NCI-H1436 (cell line): ENCODE measurements around the gene ATF7.

Source experiments
- DNase-seq: peaks from one replicate; lab custom pipeline; 2025; lab: John Stamatoyannopoulos, UW

Gene ATF7

DNA sequence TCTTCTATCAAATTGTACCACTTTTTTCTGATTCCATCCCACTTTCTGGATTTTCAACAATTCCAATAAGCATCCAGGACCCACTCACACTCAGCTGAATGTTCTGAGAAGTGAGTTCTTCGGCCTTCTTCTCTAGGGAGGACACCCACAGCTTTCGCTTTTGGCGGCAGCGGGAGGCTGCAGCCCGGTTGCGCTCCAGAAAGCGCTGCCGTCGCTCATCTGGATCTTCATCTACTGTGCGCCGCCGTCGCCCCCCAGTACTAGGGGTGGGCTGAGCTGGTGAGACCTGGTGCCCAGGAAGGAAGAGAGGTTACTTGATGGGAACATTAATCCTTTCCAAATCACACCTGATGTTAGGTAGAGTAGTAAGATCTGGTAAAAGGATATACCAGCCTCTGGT lies 101.7 kb downstream of the ATF7 start:
- no peak for DNase-seq

DNA sequence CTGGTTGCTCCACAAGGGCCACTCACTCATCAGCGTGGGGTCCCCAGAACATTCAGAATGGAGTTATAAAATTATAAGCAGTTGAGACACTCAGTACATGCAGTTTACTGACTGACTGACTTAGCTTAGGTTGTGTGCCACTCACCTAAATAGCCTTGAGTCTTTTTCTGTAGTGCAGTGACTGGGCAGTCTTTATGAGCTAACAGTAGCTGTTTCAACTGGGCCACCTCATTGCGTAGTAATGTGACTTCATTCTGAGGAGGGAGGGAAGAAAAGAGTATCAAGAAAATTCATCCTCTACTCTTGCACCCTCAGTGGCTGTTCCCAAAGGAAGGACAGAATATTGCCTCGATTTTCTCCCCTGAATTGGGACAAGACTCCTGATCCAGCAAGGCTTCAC lies 103.1 kb downstream of the ATF7 start:
- DNase-seq: no peak

DNA sequence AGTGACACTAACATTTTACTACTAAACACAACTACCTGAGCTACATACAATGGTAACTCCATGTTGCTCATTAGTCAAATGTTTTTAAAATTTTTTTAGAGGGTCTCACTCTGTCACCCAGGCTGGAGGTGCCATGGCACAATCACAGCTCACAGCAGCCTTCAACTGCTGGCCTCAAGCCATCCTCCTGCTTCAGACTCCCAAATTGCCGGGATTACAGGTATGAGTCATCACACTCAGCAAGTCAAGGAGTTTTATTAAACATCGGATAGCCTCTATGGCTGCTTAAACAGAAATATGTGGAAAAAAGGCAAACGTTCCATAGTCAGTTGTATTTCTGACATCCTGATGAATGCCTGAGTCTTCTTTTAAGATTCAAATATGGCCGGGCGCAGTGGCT lies 107.8 kb downstream of the ATF7 start:
- DNase-seq: no peak

DNA sequence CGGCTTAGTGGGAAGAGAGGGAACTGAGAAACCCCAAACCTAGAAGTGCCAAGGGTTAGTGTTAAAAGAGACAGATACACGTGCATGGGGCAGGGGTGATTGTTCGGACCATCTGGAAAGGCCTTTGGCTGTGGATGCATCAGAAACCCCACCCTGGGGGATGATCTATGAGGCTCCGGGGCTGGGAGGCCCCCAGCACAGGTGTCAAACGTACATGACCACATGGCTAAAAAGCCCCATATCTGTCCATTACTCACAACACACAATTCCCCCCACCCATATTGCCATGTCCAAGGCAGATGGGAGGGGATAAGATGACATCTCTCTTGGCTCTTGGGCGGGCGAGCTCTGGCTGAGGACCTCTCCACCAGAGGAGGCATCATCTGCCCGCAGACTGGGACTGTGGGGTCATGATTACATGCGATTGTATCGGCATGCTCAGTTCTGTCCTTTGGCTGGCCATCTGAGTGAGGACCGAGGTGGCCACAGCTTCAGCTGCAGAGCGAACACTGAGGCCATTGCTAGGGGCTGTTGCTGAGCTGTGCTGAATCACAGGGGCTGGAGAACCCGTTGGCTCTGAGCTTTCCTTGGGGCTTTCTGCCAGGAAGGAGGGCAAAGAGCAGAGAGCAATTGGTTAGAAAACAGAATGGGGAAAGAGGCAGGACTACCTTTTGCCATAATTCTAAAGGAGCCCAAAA lies 109.3 kb downstream of the ATF7 start:
- no peak for DNase-seq

DNA sequence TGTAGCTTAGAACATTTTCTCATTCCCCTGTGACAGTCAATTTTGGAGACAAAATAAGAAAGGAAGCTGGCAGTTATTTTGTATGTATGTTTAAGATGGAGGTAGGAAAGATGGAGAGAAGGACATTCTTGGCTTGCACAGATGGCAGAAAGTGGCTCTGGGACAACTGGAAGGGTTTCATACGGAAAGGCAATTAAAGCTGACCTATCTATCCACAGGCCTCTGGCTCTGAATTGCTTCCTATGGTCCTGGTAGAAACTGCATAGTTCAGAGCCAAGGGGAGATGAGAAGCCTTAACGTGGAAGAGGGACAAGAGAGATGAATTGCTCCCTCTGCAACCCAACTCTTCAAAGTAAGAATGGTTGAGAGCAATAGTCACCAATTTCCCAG lies 110.9 kb downstream of the ATF7 start:
- no peak for DNase-seq

DNA sequence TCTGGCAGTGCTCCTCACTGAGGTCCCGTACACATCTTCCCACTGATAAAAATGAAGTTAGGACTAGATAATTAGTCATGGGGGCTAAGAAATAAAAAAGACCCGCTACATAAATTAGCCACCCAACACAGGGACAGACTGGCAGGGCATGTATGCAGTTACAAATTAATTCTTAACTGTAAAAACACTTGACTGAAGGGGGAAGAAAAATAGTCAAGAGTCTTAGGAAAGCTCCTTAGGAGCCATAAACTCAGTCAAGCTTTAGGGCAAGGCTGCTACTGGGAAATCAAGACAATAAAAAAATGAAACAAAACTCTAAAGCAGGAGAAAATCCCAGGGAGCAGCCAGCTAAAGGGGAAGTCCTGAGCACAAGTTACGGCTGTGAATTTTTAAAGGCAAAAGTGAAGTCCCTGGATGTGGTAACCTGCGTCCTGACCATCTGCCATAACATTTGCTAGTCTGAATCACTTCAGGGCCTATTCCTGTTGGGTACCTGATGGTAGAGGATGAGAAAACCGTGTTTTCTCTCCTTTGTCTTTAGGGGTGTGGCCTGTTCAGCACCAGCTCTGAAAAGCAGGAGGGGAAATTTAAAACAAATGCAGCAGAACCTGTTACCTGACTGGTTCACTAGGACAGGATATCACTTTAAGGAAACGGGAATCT lies 111.4 kb downstream of the ATF7 start:
- no peak for DNase-seq

DNA sequence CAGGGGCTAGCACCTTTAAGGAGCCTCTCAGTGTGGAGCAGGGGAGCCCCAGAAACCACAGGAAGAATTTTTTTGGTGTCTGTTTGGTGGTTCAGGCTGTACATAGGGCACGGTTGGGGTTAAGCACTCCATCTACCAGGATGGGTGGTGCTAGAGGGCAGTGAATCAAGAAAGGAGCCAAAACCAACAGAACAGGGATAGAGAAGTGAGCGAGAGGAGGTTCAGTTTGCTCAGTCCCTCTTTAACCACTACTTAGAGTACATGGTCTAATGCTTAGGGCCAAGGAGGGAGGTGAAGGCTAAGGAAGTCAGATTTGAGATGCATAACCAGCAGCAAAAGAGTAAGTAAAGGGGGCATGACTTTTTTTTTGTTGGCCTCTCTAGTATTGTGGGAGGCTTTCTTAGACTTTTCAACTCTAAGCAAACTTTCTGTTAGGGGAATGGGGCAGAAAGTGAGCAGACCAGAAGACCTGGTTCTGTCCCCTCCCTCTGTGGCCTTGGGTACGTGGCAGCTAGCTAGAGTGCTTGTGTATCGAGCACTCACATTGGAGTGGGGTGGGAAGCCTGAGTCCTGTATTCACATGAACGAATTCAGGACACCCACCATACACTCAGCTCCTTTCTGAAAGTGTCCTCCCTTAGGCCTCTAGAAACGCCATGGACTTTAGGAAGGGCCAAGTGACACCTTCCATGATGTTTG lies 112.3 kb downstream of the ATF7 start:
- no peak for DNase-seq

DNA sequence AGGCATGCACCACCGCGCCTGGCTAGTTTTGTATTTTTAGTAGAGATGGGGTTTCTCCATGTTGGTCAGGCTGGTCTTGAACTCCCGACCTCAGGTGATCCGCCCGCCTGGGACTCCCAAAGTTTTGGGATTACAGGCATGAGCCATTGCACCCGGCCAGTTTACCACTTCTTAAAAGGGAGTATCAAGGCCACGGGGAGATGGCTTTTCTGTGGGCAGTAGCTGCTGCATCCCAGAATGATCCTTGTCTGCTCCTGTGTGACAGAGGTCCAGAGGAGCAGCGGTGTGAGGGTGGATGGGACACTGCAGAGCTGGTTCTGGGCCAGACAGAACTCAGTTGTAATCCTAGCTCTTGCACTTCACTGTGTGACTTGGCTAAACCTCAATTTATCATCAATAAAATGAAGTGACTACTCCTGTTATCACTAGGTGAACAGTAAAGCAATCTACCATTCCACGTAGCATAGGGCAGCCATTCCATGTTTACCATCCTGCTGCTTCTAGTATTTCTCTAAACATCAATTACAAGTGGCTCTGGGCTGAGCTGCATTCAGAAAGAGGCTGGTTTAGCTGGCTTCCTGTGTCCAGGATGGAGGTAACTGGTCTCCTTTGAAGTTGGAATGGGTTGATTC lies 115.9 kb downstream of the ATF7 start:
- no peak for DNase-seq

DNA sequence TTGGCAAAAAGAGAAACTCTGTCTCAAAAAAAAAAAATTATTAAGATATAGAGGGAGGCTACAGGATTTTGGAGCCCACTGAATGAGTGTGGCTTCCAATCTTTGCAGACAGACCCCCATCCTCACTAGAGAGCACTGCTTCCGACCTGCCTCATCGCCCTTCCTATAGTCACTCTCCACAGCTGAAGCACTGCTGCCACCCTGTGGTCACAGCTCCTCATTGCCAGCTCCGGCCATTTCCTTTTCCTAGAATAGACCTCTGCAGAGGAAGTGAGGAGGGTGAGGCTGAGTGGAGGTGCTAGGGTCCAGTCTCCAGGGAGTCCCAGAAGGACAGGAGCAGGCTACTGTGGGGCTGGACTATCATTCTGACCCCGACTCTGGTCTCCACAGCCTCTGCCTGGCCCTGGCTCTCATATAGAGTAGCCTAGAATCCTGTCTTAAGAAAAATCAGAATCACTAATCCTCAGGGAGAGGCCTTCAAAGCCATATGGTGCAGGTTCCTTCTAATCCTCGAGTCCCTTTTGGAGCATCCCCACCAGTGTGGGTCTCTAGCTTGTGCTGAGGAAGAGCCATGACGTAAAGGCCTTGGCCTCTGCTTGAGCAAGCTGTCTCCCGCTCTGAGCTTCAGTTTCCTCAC lies 117.5 kb downstream of the ATF7 start:
- peak; percentile 65 for DNase-seq

DNA sequence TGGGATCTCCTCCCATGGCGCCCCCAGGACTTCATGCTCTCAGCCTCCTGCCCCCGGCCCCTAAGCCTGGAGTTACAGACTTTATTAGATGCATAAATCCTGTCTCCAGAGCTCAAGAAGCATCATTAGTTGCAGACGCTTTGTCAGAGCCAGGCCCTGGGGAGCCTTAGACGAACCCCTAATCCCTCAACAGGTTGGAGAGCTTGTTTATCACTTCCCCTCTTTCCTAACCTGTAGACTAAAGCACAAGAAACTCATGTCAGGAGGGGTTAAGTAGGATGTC lies 118.6 kb downstream of the ATF7 start:
- no peak for DNase-seq

DNA sequence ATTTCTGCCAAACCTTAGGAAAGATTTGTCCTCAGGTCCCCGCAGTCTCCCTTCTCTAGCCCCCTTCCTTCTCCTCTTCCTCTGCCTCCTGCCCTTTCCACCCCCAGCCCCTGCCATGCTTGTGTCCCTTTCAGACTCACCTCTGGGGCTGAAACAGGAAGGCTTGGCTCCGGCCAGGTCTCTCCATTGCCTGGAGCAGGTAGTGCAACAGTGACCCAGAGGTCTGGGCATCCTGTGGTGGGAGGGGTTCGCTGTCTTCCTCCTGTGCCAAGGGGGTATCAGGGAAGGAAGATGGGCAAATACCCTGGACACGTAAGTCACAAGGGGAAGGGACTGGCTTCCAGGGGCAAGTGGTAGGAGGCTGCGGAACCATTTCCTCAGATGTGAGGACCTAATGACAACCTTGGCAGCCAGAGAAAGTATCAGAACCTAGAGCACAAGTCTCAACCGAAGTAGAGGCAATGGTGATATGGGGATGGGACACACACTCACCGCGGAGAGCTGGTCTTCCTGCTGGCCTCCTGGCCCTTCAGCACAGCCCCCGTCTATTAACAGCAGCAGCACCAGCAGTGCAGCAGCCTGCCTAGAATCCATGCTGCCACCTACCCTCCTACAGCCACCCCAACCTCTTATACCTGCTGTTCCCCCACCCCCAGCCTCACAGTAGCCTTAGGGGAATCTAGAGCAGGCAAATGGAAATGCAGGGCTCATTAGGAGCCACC lies 119.1 kb downstream of the ATF7 start, which contains the start of gene NPFF:
Gene NPFF, minus strand, starts transcription at position 604 of the 722 bp plus-strand sequence. Its CDS starts 10 bp downstream, at position 594.
- DNase-seq: no peak

DNA sequence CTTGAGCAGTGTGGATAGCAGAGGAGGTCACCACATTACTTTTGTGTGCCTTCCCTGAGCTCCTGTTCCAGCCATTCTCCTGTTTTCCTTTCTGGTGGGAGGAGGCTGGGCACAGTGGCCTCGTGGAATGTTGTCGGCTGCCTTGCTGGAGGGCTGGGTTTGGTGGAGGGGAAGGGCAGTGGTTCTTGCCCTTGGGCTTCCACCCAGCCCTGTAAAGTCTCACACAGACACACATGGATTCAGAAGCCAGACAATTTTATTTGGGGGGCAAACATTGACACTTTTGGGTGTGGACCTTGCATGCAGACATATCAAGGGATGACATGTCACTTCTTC lies 119.8 kb downstream of the ATF7 start:
- no peak for DNase-seq

DNA sequence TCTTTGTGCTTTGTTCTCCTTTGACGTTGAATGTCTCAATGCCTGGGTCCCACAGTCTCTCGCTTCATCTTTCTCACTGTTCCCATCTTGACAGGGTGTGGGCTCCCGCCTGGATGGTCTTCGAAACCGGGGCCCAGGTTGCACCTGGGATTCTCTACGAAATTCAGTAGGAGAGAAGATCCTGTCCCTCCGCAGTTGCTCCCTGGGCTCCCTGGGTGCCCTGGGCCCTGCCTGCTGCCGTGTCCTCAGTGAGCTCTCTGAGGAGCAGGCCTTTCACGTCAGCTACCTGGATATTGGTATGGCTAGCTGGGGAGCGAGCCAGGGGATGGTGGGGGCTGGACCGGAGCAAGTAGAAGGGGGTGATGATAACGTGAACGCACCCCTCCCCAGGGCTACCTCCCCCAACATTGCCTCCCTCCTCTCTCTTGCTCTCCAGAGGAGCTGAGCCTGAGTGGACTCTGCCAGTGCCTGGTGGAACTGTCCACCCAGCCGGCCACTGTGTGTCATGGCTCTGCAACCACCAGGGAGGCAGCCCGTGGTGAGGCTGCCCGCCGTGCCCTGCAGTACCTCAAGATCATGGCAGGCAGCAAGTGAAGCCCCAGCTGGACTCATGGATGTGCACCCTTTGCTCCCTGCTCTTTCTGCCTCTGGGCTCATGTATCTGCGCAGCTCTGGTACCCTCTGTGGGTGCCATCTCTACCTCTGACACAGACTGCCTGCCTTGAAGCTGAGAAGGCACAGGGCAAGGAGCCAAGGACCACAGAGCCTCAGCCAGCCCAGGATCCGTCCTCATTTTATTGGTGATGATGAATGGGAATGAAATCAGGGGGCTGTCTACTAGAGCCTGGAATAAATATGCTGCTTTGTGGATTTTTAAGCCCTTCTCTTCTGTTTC lies 120.4 kb downstream of the ATF7 start:
- DNase-seq: no peak

DNA sequence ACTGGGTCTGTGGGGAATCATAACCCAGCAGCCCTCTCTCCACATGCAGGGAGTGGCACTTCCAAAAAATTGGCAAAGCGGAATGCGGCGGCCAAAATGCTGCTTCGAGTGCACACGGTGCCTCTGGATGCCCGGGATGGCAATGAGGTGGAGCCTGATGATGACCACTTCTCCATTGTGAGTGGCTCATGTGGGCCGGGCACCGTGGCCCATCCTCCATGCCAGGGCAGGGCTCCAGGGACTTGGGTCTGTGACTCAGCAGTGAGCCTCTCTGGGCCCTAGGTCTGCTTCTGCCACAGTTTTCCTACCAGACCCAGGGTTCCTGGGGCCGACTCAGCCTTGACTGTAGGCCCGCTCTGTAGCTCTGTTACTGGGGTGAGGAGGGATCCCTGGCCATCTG lies 121.1 kb downstream of the ATF7 start:
- DNase-seq: no peak

DNA sequence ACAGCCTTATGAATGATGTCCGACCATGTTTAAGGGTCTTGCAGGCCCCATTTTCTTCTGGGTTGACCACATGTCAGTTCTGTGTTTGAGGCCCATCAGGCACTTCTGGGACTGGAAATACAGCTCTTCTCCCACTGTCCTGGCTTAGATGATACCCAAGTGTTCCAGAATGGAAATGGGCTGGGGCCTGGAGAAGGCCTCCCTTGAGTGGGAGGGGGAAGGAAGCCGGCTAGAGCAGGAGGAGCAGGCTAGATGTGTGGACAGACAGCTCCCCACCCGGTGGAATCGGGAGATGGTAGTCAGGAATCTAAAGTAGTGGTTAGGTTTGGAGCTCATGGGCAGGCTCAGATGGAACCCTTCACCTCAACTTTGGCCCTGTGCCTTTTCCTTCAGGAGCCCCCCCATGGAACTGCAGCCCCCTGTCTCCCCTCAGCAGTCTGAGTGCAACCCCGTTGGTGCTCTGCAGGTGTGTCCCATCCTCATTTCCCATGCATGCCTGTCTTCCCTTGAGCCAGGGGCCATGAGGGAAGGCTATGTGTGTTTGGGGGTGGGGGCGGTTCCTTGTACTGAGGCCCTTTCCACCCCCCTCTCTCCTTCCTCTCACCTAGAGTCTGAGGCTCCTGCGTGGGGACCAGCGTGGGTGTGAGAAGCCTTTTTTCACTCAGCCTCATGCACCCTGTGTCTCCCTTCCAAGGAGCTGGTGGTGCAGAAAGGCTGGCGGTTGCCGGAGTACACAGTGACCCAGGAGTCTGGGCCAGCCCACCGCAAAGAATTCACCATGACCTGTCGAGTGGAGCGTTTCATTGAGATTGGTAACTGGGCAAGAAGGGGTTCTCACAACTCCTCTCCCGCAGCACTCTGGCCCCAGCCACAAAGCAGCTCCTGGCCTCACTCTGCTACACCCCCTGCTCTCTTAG lies 121.9 kb downstream of the ATF7 start:
- DNase-seq: no peak

DNA sequence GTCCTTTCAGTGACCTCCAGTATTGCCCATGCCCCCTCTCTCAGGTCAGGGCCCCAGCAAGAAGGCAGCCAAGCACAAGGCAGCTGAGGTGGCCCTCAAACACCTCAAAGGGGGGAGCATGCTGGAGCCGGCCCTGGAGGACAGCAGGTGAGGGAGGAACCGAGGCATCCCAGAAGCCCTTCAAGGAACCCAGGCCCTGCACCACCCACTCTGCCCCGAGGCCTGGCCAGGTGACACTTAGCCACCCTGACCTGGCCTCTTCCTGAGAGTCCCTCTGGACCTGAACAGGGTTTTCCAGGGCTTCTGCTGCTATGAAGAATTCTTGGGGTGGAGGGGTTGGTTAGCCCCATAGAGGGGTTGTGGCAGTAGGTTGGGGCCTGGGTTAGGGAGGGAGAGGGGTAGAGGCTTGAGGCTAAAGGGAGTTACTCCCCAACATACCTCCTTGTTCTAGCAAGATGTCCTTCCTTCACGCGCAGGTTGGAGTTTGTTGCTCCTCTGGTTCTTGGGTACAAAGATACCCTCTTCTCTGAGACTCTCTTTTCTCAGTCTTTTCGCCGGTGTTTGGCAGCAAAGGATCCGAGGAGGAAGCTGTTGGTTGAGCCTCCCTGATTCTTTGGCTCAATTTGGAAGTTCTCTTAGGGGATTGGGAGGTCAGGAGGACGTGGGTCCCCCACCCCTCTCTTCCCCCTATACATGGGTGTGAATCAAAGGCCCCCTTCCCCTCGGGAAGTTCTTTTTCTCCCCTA lies 123.0 kb downstream of the ATF7 start:
- no peak for DNase-seq

DNA sequence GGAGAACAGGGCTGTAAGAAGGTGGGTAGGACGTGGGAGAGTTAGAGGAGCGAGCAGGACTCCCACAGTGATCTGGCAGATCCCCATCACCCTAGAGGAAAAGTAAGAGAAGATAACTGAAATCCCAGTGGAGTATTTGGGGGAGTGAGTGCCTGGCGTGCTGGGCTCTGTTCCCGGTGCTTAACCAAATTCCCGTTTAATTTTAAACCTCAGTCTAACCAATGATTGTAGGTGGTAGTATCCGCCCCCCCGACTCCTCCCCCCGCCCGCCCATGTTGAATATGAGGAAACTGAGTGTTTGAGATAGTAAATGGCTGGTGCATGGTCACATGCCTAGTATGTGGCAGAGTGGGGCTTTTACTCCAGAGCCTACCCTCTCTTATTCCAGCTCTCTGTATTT lies 123.9 kb downstream of the ATF7 start:
- DNase-seq: no peak

DNA sequence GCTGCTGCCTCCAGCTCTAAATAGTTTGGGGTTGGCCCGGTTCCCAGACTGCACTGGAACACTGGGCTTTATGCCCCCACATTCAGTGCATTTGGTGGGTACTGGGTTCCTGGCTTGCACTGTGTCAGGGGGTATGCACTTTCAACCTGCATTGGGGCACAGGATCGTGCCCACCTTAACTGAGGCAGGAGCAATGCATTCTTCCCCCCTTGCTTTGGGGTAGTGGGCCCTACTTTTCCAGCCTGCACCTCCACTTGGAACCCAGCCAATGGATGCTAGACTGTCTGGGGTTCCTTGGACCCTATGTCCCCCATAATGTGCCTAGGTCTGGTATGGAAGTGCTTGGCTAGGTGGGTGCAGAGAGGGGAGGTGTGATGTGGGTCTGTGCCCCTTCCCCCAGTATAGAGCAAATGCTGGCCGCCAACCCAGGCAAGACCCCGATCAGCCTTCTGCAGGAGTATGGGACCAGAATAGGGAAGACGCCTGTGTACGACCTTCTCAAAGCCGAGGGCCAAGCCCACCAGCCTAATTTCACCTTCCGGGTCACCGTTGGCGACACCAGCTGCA lies 124.5 kb downstream of the ATF7 start:
- DNase-seq: no peak
